ENCODE data around the gene SORCS2.

Gene SORCS2

GRCh38 chr4:7465017-7465416 lies 272.7 kb downstream of the SORCS2 start:
- WGBS (ENCODE audit: extremely low coverage, insufficient coverage, insufficient read length), result no CpG with 5 or more reads among the region's 9 CpGs

GRCh38 chr4:7466215-7466614 lies 273.9 kb downstream of the SORCS2 start:
- Histone ChIP-seq H3K14ac (ENCODE audit: low read length) (no peak overlapping the region), H4K8ac (ENCODE audit: low read depth, low read length) (no peak overlapping the region), H3K27ac (ENCODE audit: low read depth, low read length) (no peak overlapping the region), H3K27me3 (ENCODE audit: insufficient read depth, low read length) (no peaks in the 10 kb centered on the region), H2BK12ac (ENCODE audit: low read length) (no peak overlapping the region), H3K4me1 (ENCODE audit: control insufficient read depth in 1 of 2, insufficient read depth in 2 of 2, low read length in 2 of 2) (peaks cover 2 to 3% of the 10 kb centered on the region in 2 experiments), H2AK5ac (ENCODE audit: low read length) (no peak overlapping the region), H3K4ac (ENCODE audit: low read depth, low read length) (no peak overlapping the region), H3K9ac (ENCODE audit: low read length) (no peak overlapping the region), H3K79me1 (ENCODE audit: low read length) (no peaks in the 10 kb centered on the region), H3K18ac (ENCODE audit: low read length) (no peak overlapping the region), H2AFZ (ENCODE audit: insufficient read depth, low read length, poor library complexity) (no peak overlapping the region), H3K36me3 (ENCODE audit: control insufficient read depth in 1 of 2, insufficient read depth in 2 of 2, low read length in 2 of 2) (no peaks in the 10 kb centered on the region), H2BK120ac (ENCODE audit: insufficient read depth, low read length, poor library complexity) (no peak overlapping the region), H2BK5ac (ENCODE audit: low read depth, low read length, poor library complexity) (no peak overlapping the region), H3K4me3 (ENCODE audit: low read depth, low read length) (no peak overlapping the region), H4K91ac (ENCODE audit: low read depth, low read length) (no peak overlapping the region), H3K4me2 (ENCODE audit: low read length) (no peak overlapping the region), H3K23ac (ENCODE audit: low read length) (no peak overlapping the region), H3K9me3 (ENCODE audit: insufficient read depth, low read depth, low read length) (peaks cover 3% of the 10 kb centered on the region), H4K12ac (ENCODE audit: low read depth, low read length) (no peak overlapping the region), H3K79me2 (ENCODE audit: control insufficient read depth, insufficient read depth, low read length, poor library complexity) (no peaks in the 10 kb centered on the region)
- no peak for DNase-seq
- WGBS (ENCODE audit: extremely low coverage, insufficient coverage, insufficient read length), result no CpG with 5 or more reads among the region's 8 CpGs

More at GRCh38 chr4:7465017-7465416, 272.7 kb downstream of the SORCS2 start:
- Histone ChIP-seq H4K8ac (ENCODE audit: low read depth, low read length) (no peak overlapping the region), H3K9me3 (ENCODE audit: insufficient read depth, low read depth, low read length) (peaks cover 3% of the 10 kb centered on the region), H3K4me1 (ENCODE audit: control insufficient read depth in 1 of 2, insufficient read depth in 2 of 2, low read length in 2 of 2) (peaks cover 2 to 3% of the 10 kb centered on the region in 2 experiments), H2BK5ac (ENCODE audit: low read depth, low read length, poor library complexity) (no peak overlapping the region), H3K9ac (ENCODE audit: low read length) (no peak overlapping the region), H3K14ac (ENCODE audit: low read length) (no peak overlapping the region), H2BK12ac (ENCODE audit: low read length) (no peak overlapping the region), H3K79me1 (ENCODE audit: low read length) (no peaks in the 10 kb centered on the region), H3K27ac (ENCODE audit: low read depth, low read length) (no peak overlapping the region), H2AK5ac (ENCODE audit: low read length) (no peak overlapping the region), H3K18ac (ENCODE audit: low read length) (no peak overlapping the region), H3K36me3 (ENCODE audit: control insufficient read depth in 1 of 2, insufficient read depth in 2 of 2, low read length in 2 of 2) (no peaks in the 10 kb centered on the region), H3K23ac (ENCODE audit: low read length) (no peak overlapping the region), H3K4me2 (ENCODE audit: low read length) (no peak overlapping the region), H2BK120ac (ENCODE audit: insufficient read depth, low read length, poor library complexity) (no peak overlapping the region), H2AFZ (ENCODE audit: insufficient read depth, low read length, poor library complexity) (no peak overlapping the region), H3K27me3 (ENCODE audit: insufficient read depth, low read length) (no peaks in the 10 kb centered on the region), H4K91ac (ENCODE audit: low read depth, low read length) (no peak overlapping the region), H3K79me2 (ENCODE audit: control insufficient read depth, insufficient read depth, low read length, poor library complexity) (no peaks in the 10 kb centered on the region), H3K4me3 (ENCODE audit: low read depth, low read length) (no peak overlapping the region), H4K12ac (ENCODE audit: low read depth, low read length) (no peak overlapping the region), H3K4ac (ENCODE audit: low read depth, low read length) (no peak overlapping the region)
- no peak for DNase-seq

- Histone ChIP-seq H3K36me3 (ENCODE audit: control insufficient read depth in 1 of 2, insufficient read depth in 2 of 2, low read length in 2 of 2) (no peaks in the 10 kb centered on the region), H2AK5ac (ENCODE audit: low read length) (no peak overlapping the region), H3K27me3 (ENCODE audit: insufficient read depth, low read length) (no peaks in the 10 kb centered on the region), H3K79me2 (ENCODE audit: control insufficient read depth, insufficient read depth, low read length, poor library complexity) (no peaks in the 10 kb centered on the region), H4K8ac (ENCODE audit: low read depth, low read length) (no peak overlapping the region), H2AFZ (ENCODE audit: insufficient read depth, low read length, poor library complexity) (no peak overlapping the region), H4K91ac (ENCODE audit: low read depth, low read length) (no peak overlapping the region), H3K9me3 (ENCODE audit: insufficient read depth, low read depth, low read length) (peaks cover 3% of the 10 kb centered on the region), H2BK120ac (ENCODE audit: insufficient read depth, low read length, poor library complexity) (no peak overlapping the region), H3K4me1 (ENCODE audit: control insufficient read depth in 1 of 2, insufficient read depth in 2 of 2, low read length in 2 of 2) (peaks cover 2 to 3% of the 10 kb centered on the region in 2 experiments), H3K4me2 (ENCODE audit: low read length) (no peak overlapping the region), H4K12ac (ENCODE audit: low read depth, low read length) (no peak overlapping the region), H2BK5ac (ENCODE audit: low read depth, low read length, poor library complexity) (no peak overlapping the region), H3K4ac (ENCODE audit: low read depth, low read length) (no peak overlapping the region), H3K14ac (ENCODE audit: low read length) (no peak overlapping the region), H2BK12ac (ENCODE audit: low read length) (no peak overlapping the region), H3K18ac (ENCODE audit: low read length) (no peak overlapping the region), H3K79me1 (ENCODE audit: low read length) (no peaks in the 10 kb centered on the region), H3K23ac (ENCODE audit: low read length) (no peak overlapping the region), H3K27ac (ENCODE audit: low read depth, low read length) (no peak overlapping the region), H3K4me3 (ENCODE audit: low read depth, low read length) (no peak overlapping the region), H3K9ac (ENCODE audit: low read length) (no peak overlapping the region)
- WGBS (ENCODE audit: extremely low coverage, insufficient coverage, insufficient read length), result no CpG with 5 or more reads among the region's 7 CpGs
- no peak for DNase-seq
These were observed 274.6 kb downstream of the SORCS2 start for GRCh38 chr4:7466904-7467303.

GRCh38 chr4:7467471-7467870 lies 275.1 kb downstream of the SORCS2 start:
- peaks cover 3% of the 10 kb centered on the region for H3K9me3 ChIP-seq (ENCODE audit: insufficient read depth, low read depth, low read length)
- H3K4me3 ChIP-seq (ENCODE audit: low read depth, low read length), result no peak overlapping the region
- H2BK5ac ChIP-seq (ENCODE audit: low read depth, low read length, poor library complexity), result no peak overlapping the region
- no peak overlapping the region for H4K12ac ChIP-seq (ENCODE audit: low read depth, low read length)
- H3K27me3 ChIP-seq (ENCODE audit: insufficient read depth, low read length), result no peaks in the 10 kb centered on the region
- H3K36me3 ChIP-seq (ENCODE audit: control insufficient read depth in 1 of 2, insufficient read depth in 2 of 2, low read length in 2 of 2), result no peaks in the 10 kb centered on the region
- H2BK120ac ChIP-seq (ENCODE audit: insufficient read depth, low read length, poor library complexity), result no peak overlapping the region
- DNase-seq, result no peak
- no peak overlapping the region for H3K14ac ChIP-seq (ENCODE audit: low read length)
- no peak overlapping the region for H2AK5ac ChIP-seq (ENCODE audit: low read length)
- no peak overlapping the region for H3K4ac ChIP-seq (ENCODE audit: low read depth, low read length)
- H4K91ac ChIP-seq (ENCODE audit: low read depth, low read length), result no peak overlapping the region
- no peak overlapping the region for H2AFZ ChIP-seq (ENCODE audit: insufficient read depth, low read length, poor library complexity)
- H3K18ac ChIP-seq (ENCODE audit: low read length), result no peak overlapping the region
- H3K27ac ChIP-seq (ENCODE audit: low read depth, low read length), result no peak overlapping the region
- H3K4me2 ChIP-seq (ENCODE audit: low read length), result no peak overlapping the region
- H3K79me1 ChIP-seq (ENCODE audit: low read length), result no peaks in the 10 kb centered on the region
- no CpG with 5 or more reads among the region's 7 CpGs for WGBS (ENCODE audit: extremely low coverage, insufficient coverage, insufficient read length)
- H4K8ac ChIP-seq (ENCODE audit: low read depth, low read length), result no peak overlapping the region
- no peak overlapping the region for H3K9ac ChIP-seq (ENCODE audit: low read length)
- peaks cover 2 to 3% of the 10 kb centered on the region in 2 experiments for H3K4me1 ChIP-seq (ENCODE audit: control insufficient read depth in 1 of 2, insufficient read depth in 2 of 2, low read length in 2 of 2)
- no peaks in the 10 kb centered on the region for H3K79me2 ChIP-seq (ENCODE audit: control insufficient read depth, insufficient read depth, low read length, poor library complexity)
- no peak overlapping the region for H3K23ac ChIP-seq (ENCODE audit: low read length)
- H2BK12ac ChIP-seq (ENCODE audit: low read length), result no peak overlapping the region

Data from trophoblast cell (in vitro differentiated cells and primary cell).